Medulla oblongata (tissue), 1 donor: Measurements from ENCODE around the gene TRPC4AP.
A peak's percentile ranks its signal among the peaks of the same experiment; 100 is the strongest.

Experiments used
- DNase-seq: peaks from one replicate; pipeline ENCODE4 v3.0.0-alpha.2; 2015; ENCODE audit errors: extremely low spot score

The TRPC4AP gene

DNA sequence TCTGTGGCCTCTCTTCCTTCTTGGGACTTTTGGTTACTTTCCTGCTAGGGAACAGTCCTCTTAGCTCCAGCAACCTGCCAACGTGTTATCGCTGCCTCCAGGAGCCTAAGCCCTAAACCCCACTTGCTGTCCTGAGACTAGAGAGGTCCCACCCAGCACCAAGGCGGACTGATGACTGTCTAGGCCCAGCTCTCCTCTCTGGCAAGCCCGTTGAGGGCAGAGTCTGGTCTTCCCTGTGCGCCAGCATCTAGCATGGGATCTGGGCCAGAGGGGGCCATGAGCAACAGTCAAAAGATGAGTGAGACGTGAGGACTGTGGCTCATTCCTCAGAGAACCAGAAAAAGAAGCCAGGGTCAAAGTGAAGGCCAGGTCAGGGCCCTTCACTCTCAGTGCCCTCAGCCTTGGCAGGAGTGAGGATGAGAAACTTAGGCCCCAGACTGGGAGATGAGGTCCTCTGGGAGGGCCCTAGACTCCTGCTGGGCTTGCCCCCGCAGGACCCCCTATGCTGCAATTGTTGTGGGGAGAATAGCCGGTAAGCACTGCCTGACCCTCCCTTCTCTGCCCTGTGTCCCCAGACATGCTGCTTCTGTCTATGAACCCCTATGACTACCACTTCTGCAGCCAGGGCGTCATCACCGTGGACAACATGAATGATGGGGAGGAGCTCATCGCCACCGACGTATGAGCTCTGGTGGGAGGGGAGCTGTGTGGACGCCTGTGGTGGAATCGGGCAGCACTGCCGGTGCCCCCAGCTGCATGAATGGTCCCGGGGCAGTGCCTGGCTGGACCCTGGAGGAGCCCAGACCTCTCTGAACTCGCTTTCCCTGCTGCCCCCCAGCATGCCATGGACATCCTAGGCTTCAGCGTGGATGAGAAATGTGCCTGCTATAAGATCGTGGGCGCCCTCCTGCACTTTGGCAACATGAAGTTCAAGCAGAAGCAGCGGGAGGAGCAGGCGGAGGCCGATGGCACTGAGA is 106.0 kb downstream of the TRPC4AP start:
- DNase-seq, result no peak

DNA sequence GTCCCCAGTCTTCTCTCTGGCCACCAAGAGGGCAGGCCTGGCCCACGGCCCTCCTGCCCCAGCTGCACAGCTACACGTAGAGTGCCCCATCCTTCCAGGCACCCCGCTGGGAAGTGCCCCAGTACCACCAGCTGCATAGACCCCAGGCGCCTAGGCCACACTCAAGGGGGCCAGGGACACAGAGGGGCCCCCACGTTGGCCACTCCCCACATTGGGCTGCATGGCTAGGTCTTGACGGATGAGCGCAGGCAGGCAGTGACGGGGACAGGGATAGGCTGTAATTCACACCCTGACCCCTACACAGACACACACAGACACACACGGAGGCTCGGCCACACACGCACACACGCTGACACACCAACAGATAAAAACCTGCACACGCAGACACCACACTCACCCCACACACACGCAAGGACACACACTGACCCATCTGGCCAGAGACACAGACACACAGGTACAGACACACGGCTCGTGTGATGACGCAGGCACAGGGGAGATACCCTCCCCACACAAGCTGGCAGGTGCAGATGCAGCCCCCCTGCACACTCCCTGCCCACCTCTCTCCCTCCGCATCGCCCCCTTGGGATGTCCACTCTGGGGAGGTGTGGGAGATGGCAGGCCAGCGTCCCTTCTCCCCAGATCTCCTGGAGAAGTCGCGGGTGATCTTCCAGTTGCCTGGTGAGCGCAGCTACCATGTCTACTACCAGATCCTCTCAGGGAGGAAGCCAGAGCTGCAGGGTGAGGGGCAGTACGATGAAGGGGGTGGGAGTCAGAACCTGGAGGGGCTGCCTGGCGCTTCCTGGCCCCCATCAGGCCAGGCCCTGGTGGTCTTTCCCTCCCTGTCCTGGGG is 106.9 kb downstream of the TRPC4AP start:
- DNase-seq, result no peak

DNA sequence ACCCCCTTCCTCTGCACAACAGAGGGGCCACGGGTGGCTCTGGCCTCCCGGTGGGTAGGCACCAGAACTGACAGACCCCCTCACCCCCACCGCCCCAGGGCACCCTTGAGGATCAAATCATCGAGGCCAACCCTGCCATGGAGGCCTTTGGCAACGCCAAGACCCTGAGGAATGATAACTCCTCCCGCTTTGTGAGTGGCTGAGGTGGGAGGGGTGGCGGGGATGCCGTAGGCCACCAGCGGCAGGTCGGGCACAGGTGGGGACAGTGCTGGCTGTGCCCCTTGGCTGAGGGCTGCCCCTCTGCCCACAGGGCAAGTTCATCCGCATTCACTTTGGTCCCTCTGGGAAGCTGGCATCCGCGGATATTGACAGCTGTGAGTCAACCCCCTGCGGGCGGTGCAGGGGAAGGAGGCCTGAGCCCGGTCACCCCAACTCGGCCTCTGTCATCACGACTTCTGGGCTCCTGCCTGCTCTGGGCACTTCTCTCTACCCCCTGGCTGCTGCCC is 107.8 kb downstream of the TRPC4AP start:
- no peak for DNase-seq

DNA sequence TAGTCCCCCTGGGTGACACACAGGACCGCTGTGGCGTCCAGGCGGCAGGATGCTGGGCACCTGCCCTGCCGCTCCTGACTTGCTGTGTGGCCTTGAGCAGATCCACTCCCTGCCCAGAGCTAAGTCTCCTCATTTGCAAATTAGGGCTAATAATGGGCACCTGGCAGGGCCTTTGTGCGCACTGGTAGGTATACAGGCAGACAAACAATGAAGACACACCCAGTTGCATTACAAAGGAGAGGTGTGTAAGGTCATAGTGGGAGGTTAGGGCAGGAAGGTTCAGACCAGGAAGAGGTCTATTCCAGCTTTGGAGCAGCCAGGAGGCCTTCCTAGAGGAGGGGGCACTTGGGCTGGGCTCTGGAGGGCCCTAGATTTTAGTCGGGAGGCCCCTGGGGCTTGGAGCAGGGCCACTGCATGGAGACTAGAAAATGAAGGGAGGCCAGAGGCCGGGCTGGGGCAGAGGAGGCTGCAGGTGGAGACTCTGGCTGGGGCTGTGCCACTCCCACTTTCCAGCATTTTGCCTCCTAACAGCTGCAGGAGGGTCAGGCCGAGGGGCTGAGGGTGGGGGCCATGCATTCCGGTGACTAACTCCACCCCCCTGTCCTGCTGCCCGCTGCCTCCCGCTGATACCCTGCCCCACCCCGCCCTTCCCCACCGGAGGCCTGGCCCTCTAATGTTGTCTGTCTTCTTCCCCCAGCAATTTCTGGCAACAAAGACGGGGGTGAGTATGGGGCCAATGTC is 108.4 kb downstream of the TRPC4AP start:
- no peak for DNase-seq

DNA sequence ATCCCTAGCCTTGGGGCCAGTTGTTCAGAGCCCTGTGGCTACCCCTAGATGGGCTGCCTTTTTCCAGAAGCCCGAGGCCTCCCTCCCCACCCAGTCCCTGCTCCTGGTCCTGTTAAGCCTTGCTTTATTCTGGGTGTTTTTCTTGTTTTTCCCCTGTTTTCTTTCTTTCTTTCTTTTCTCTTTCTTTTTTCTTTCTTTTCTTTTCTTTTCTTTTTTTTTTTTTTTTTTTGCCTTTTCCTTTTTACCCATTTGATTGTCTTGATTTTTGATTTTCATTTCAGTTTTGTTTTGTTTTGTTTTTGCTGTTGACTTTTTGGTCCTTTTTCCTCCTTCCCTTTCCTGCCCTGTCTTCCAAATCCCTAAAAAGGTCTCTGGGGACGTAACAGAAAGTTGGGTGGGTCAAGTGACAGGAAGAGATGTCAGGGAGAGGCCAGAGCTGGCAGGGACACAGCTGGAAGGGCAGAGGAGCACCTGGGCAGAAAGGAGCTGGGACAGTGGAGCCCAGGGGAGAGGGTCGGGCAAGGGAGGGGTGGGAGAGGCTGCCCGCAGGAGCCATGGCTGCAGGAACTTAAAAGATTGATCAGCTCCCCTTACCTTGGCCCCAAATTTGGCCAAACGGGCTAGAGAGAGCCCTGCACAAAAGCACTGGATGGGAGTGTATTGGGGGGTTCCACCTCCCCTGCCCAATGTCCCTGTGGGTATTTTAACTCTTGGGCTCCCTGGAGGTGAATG is 109.4 kb downstream of the TRPC4AP start:
- no peak for DNase-seq

DNA sequence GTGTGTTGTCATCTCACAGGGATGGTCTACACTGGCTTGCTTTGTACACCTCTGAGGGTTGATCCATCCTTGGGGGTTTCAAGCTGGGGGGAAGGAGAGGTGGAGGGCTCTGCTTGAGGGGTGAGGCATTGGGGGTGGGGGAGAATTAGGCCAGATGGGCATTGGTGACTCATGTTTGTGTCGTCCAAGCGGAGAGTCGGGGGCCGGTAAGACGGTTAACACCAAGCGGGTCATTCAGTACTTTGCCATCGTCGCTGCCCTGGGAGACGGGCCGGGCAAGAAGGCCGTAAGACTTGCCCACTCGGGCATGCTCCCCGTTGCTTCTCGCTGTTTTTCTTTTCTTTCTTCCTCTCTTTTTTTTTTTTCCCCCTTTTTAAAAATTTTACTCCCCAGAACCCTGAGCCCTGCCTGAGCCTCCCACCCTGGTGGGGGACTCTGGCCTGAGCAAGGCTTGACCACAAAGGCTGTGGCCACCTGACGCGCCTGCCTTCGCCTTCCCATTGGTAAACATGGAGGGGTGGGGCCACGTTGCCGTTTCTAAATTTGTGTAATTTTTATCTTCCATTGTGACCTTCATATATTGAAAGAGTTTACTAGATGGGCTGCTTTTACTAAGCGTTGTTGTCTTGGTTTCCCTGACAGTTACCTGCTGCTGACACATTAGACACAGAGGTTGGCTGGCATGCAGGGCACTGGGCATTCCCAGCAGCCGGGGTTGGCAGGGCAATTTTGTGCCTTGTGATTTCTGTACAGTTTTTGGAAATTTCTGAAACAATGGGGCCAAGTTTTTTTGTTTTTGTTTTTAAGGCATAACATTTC is 110.1 kb downstream of the TRPC4AP start:
- DNase-seq, result no peak

DNA sequence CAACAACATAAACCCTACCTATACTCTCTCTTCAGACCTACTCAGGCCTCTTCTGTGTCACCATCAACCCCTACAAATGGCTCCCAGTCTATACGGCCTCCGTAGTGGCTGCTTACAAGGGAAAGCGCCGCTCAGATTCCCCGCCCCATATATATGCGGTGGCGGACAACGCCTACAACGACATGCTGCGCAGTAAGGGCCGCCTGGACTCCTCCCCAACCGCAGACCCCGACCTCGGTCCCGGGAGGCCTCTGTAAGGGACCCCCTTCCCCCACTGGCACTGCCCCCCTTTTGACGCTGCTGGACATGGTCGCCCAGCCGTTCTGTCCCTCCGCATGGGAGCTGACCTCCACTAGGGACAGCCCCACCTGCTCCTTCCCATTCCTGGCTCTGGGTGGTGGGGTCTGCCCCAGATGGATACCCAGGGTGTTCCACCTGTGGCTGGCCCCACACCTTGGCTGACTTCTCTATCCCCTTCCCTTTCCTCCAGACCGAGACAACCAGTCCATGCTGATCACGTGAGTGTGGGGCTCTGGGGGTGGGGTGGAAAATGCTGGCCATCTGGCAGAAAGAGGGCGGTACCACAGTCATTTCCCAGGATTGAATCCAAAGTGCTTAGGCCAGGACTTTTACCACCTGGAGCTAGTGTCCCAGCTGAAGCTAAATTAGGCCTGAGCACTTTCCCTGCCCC is 111.9 kb downstream of the TRPC4AP start:
- DNase-seq, result no peak

DNA sequence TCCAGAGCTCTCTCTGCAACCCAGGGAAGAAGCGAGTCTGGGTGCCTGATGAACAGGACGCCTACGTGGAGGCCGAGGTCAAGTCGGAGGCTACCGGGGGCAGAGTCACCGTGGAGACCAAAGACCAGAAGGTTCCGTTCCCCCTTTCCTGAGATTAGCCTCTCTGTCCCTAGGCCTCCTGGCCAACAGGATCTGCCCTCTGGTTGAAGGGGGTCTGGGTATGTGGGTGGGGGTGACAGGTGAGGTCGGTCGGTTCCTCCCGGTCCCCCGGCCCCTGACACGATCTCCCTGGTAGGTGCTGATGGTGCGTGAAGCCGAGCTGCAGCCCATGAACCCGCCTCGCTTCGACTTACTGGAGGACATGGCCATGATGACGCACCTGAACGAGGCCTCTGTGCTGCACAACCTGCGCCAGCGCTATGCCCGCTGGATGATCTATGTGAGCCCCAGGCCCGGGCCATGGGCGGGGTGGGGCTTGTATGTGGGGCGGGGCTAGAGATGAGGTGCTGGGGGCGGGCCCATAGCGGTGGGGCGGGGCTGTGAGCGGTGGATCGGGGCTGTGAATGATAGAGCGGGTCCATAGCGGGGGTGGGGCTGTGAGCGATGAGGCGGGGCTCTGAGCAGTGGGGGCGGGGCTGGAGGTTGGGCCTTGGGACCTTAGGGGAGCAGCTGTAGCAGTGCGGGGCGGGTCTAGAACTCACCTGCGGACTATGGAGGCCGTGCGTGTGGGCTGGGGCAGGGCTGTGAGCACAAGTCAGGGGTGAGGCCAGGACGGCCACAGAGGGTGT is 113.0 kb downstream of the TRPC4AP start:
- DNase-seq, result no peak

DNA sequence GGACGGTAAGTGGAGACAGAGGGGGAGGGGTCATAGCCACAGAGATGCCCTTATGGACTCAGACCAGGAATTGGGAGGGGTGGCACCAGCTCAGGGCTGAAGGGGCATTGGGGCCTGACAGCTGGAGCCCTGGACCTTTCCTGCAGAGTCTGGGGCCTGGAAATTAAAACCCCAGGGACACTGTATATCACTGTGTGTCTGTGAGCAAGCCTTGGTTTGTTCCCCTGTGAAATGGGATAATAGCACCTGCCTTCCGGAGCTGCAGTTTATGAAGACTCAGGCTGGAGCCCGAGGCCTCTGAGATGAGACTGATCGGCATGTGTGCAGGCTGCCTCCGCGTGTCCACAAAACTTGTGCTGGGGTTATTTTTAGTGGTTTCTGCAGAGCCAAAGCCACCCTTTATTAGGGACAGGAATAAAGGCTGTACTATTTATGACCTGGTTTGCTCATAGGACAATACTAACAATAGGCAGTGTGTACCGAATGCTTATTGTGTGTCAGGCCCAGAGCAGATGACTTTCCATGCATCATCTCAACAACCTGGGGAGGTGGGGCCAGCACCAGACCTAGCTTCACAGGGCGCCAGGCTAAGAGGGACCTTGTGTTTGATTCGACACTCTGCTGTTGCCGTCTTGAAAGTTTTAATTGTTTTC is 114.4 kb downstream of the TRPC4AP start:
- DNase-seq, result no peak

DNA sequence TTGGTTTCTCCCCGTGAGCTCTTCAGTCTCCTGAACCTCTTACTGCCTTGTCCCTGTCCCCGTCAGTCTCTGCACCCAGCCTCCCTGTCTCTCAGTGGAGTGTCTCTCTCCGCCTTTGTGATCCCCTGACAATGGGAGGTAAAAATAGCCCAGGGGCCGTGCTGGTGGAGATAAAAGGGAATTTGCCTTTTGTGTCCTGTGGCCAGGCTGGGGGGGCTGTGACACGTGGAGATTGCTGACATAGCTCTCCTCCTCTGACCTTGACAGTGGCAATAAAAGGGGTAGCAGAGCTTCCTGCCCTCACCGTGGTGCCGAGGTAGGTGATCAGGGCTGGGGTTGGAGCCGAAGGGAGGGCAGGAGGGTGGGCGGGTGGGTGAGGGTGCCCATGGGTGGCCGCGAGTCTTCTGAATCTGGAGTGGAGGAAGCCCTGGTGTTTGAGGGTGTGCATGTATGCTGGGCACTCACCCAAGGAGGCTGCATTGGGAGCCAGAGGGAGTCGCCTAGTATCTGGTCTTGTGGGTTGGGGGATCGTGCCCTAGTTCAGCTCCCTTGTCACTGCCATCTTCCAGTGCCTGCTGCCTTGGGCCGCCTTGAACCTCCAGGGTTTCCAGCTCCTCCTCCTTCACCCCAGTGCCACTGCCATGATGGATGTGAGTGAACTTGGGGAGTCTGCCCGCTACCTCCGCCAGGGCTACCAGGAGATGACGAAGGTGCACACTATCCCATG is 115.1 kb downstream of the TRPC4AP start:
- DNase-seq, result no peak

DNA sequence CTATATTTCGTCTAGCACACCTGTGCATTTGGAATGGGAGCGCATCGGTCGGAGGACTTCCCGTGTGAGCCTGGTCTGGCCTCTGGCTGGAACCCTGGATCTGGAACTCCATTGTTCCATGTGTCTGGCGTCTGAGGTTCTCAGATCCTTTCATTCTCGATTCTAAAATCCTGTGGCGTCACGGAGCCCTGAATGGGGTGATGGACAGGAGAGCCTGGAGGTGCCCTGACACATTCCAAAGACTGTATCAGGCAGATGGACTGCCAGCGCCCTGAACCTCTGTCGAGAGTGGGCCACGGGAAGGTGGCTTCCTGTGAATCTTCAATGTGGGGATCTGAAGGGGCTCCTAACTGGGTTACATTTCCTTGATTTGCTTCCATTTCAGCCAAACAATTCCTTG is 116.3 kb downstream of the TRPC4AP start:
- no peak for DNase-seq

DNA sequence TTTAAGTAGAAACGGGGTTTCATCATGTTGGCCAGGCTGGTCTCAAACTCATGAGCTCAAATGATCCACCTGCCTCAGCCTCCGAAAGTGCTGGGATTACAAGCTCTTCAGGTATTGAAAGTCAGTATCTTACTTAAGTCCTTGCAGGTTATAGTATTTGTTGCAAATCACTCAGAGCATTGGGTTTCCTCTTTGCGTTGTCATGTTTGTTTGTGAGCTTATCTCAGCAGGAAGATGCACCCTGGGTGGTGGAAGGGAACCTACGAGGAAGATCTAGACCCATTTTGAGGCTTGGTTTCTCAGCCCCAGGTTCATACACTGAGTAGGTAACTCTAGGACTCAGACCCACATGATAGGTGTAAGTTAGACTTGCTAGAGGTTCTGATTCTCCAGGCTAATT is 118.4 kb downstream of the TRPC4AP start:
- no peak for DNase-seq

DNA sequence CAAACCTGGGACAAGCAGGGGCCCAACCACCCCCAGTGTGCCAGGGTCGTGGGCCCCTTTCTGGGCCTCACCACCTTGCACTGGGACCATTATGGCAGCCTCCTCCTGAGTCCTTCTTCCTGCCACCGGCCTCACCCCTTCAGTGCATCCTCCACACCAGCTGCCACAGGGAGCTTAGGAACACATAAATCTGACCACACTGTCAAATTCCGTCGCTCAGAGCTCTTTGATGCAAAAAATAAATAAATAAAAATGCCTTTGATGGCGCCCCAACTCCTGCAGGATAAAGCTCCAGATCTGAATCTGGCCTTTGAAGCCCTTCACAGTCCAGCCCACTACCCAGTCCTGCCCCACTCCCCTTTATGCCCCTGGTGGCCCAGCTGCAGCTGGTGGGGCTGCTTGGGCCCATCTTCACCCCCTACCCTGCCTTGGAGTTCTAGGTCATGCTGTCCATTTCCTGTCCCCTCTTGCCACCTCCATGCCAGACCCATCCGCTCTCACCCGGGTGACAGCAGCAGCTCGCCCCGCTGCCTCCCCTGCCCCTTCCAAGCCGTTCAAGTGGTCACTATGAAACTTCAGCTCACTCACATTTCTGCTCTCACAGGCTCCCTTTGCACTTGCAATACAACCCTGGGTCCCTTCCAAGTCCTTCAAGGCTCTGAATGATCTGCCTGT is 120.9 kb downstream of the TRPC4AP start:
- no peak for DNase-seq

DNA sequence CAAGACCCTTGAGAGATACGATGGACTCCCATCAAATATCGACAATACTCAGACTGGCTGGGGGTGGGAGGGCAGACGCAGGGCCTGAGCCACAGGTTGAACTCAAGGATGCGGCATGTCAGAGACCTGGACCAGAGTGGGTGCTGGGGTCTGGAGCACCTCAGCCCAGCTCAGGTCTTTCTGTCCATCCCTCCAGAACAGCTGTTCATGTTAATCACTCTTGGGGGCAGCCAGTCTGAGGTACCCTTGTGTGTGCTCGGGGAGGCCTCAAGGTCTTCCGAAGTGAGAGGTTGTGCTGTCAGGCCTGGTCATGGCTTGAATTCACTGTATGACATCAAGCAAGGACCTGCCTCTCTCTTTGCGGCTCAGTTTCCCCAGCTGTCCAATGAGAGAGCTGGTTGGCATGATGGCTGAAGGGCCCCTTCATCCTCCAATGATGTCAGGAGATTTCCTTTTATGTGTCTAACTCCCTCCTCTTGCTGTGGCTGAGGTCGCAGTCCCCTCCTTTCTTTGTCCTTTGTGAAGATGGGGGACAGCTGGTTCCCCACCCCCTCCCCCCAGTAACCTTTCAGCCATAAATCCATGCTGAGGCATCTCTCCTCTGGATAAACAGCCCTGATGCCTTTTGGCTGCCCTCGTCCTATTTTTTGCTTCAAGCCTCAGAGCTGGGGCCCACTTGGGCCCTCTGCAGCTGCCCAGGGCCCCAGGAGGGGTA is 121.6 kb downstream of the TRPC4AP start:
- DNase-seq, result no peak

DNA sequence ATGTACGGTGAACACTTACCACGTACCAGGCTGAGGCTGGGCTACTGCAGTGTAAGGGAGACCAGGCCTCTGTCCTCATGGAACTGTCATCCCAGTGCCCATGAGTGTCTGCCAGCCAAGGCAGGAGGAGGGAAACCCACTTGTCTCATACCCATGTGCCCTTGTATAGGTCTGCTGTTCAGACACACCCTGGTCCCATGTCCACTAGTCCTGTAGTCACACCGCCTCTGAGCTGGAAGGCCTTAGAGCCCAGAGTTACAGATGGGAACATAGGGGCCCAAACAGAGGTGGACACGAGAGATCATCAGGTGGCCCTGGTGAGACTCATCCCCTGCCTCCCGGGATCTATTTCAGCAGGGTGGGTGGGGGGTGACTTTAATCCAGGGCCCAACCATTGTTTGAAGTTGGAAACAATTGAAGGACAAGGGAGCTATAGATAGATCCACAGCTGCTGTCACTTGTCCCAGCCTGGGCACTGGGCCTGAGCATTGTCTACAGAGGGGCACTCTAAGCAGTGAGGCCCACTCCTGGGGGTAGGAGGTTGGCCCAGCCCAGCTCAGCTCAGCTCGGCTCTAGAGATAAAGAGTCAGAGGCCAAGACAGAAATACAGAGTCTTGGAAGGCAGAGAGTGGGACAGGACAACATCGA is 122.3 kb downstream of the TRPC4AP start:
- DNase-seq, result peak; percentile 80
